H9 (cell line): ENCODE measurements around the gene DMTF1. TPM values are rescaled to one million over a fixed set of nuclear protein-coding genes. Genes with fewer than 3 reads are reported as not detected.

Experiments used
- DNase-seq: peaks from one replicate; pipeline ENCODE4 v3.0.0-alpha.2; 2017
- H2AFZ ChIP-seq: one replicate; pipeline ENCODE4 v1.6.1; 2013; ENCODE audit warnings: mild to moderate bottlenecking, low read length, control low read depth, moderate library complexity
- H2AK5ac ChIP-seq: 2 replicates; pipeline ENCODE4 v1.6.1; 2013; ENCODE audit warnings: low read length, control low read depth, mixed read lengths; ENCODE audit not compliant: insufficient read length
- H2BK120ac ChIP-seq: one replicate; pipeline ENCODE4 v1.6.1; 2013; ENCODE audit warnings: low read depth, mild to moderate bottlenecking, low read length, control low read depth, inconsistent platforms; ENCODE audit not compliant: poor library complexity, severe bottlenecking
- H2BK12ac ChIP-seq: 2 replicates; pipeline ENCODE4 v1.6.1; 2013; ENCODE audit warnings: low read length, control low read depth, mixed read lengths, low read depth; ENCODE audit not compliant: insufficient read length
- H2BK15ac ChIP-seq: 2 replicates; pipeline ENCODE4 v1.6.1; 2013; ENCODE audit warnings: low read depth, low read length, control low read depth
- H2BK20ac ChIP-seq: one replicate; pipeline ENCODE4 v1.6.1; 2013; ENCODE audit warnings: low read depth, mild to moderate bottlenecking, low read length, control low read depth, inconsistent platforms; ENCODE audit not compliant: poor library complexity, severe bottlenecking
- H2BK5ac ChIP-seq: 2 replicates; pipeline ENCODE4 v1.6.1; 2013; ENCODE audit warnings: low read length, control low read depth, mixed read lengths; ENCODE audit not compliant: insufficient read length
- H3K14ac ChIP-seq: 2 replicates; pipeline ENCODE4 v1.6.1; 2013; ENCODE audit warnings: low read length, control low read depth; ENCODE audit not compliant: insufficient read depth
- H3K18ac ChIP-seq: 2 replicates; pipeline ENCODE4 v1.6.1; 2013; ENCODE audit warnings: low read depth, mild to moderate bottlenecking, mixed read lengths, low read length, control low read depth; ENCODE audit not compliant: insufficient read length
- H3K23ac ChIP-seq: 2 replicates; pipeline ENCODE4 v1.6.1; 2013; ENCODE audit warnings: low read length, control low read depth, mixed read lengths, low read depth; ENCODE audit not compliant: insufficient read length
- H3K23me2 ChIP-seq: 2 replicates; pipeline ENCODE4 v1.6.1; 2013; ENCODE audit warnings: low read depth, mild to moderate bottlenecking, mixed read lengths, low read length, control low read depth; ENCODE audit not compliant: insufficient read length, poor library complexity, severe bottlenecking
- H3K27ac ChIP-seq: 2 replicates; pipeline ENCODE4 v1.5.1; 2013; ENCODE audit warnings: low read length, control low read depth, mixed read lengths, low read depth; ENCODE audit not compliant: insufficient read length
- H3K27me3 ChIP-seq: 2 replicates; pipeline ENCODE4 v1.6.1; 2013; ENCODE audit warnings: low read length, control low read depth, inconsistent platforms; ENCODE audit not compliant: insufficient read depth
- H3K4ac ChIP-seq: 2 replicates; pipeline ENCODE4 v1.6.1; 2013; ENCODE audit warnings: low read depth, mild to moderate bottlenecking, control low read depth, inconsistent platforms, low read length, moderate library complexity
- H3K4me1 ChIP-seq: 2 replicates; pipeline ENCODE4 v1.6.1; 2013; ENCODE audit warnings: low read length, control low read depth, inconsistent platforms; ENCODE audit not compliant: insufficient read depth
- H3K4me2 ChIP-seq: 2 replicates; pipeline ENCODE4 v1.6.1; 2013; ENCODE audit warnings: low read length, control low read depth, mixed read lengths; ENCODE audit not compliant: insufficient read length, insufficient read depth
- H3K56ac ChIP-seq: 2 replicates; pipeline ENCODE4 v1.6.1; 2013; ENCODE audit warnings: low read depth, mild to moderate bottlenecking, mixed read lengths, low read length, control low read depth; ENCODE audit not compliant: insufficient read length
- H3K79me1 ChIP-seq: 2 replicates; pipeline ENCODE4 v1.6.1; 2013; ENCODE audit warnings: low read depth, mild to moderate bottlenecking, moderate library complexity, low read length, control low read depth, inconsistent platforms; ENCODE audit not compliant: insufficient read depth, poor library complexity, severe bottlenecking
- H3K79me2 ChIP-seq: 2 replicates; pipeline ENCODE4 v1.6.1; 2013; ENCODE audit warnings: low read length, control low read depth, inconsistent platforms; ENCODE audit not compliant: insufficient read depth
- H3K9ac ChIP-seq: 2 replicates; pipeline ENCODE4 v1.6.1; 2013; ENCODE audit warnings: low read length, control low read depth, mixed read lengths; ENCODE audit not compliant: insufficient read length; ENCODE audit errors: extremely low read depth
- H3K9me3 ChIP-seq: one replicate; pipeline ENCODE4 v1.6.1; 2013; ENCODE audit warnings: low read depth, low read length, inconsistent platforms; ENCODE audit not compliant: control insufficient read depth
- H3T11ph ChIP-seq: one replicate; pipeline ENCODE4 v1.6.1; 2013; ENCODE audit warnings: mild to moderate bottlenecking, low read length, control low read depth, inconsistent platforms
- H4K20me1 ChIP-seq: one replicate; pipeline ENCODE4 v1.6.1; 2013; ENCODE audit not compliant: control insufficient read depth, insufficient read length, insufficient read depth
- H4K5ac ChIP-seq: 2 replicates; pipeline ENCODE4 v1.6.1; 2013; ENCODE audit warnings: low read depth, mild to moderate bottlenecking, mixed read lengths, low read length, control low read depth; ENCODE audit not compliant: insufficient read length
- H4K8ac ChIP-seq: replicated peaks from 2 replicates; pipeline ENCODE4 v1.6.1; 2013; ENCODE audit warnings: low read length, control low read depth, mixed read lengths, low read depth; ENCODE audit not compliant: insufficient read length
- H4K91ac ChIP-seq: 2 replicates; pipeline ENCODE4 v1.6.1; 2013; ENCODE audit warnings: low read depth, mild to moderate bottlenecking, moderate library complexity, mixed read lengths, low read length, control low read depth; ENCODE audit not compliant: insufficient read length
- H3K27ac Mint-ChIP-seq, 3 experiments: 2 replicates in 2 of 3; 3 replicates in 1 of 3; pipeline ENCODE4 v1.8.0; 2020 to 2021; ENCODE audit warnings: mixed read lengths in 3 of 3, mild to moderate bottlenecking in 1 of 3, moderate library complexity in 1 of 3
- H3K27me3 Mint-ChIP-seq: 2 replicates; pipeline ENCODE4 v1.8.0; 2021; ENCODE audit warnings: low read depth, mild to moderate bottlenecking, moderate library complexity, mixed read lengths
- H3K36me3 Mint-ChIP-seq, 3 experiments: 2 replicates in 2 of 3; 3 replicates in 1 of 3; pipeline ENCODE4 v1.8.0; 2020 to 2021; ENCODE audit warnings: low read depth in 3 of 3, mixed read lengths in 3 of 3; ENCODE audit not compliant: insufficient read depth in 1 of 3
- H3K4me1 Mint-ChIP-seq, 2 experiments: 2 replicates each; pipeline ENCODE4 v1.8.0; 2020; ENCODE audit warnings: mixed read lengths in 2 of 2
- H3K4me3 Mint-ChIP-seq, 2 experiments: 2 replicates in 1 of 2; 3 replicates in 1 of 2; pipeline ENCODE4 v1.8.0; 2020 to 2021; ENCODE audit warnings: mild to moderate bottlenecking in 2 of 2, mixed read lengths in 2 of 2, moderate library complexity in 1 of 2
- H3K9me3 Mint-ChIP-seq, 2 experiments: 2 replicates in 1 of 2; 3 replicates in 1 of 2; pipeline ENCODE4 v1.8.0; 2020; ENCODE audit warnings: mild to moderate bottlenecking in 2 of 2, mixed read lengths in 2 of 2, moderate library complexity in 1 of 2
- WGBS: extraction: QIAGEN DNeasy Blood & Tissue Kit; methylation state at CpG from one replicate; pipeline ENCODE4 v1.1.7; 2013; ENCODE audit warnings: missing lambda C conversion rate, low lambda C conversion rate, mixed read lengths; ENCODE audit not compliant: insufficient read length; ENCODE audit errors: extremely low coverage; 5-methylcytosine and 5-hydroxymethylcytosine counted together
- total RNA-seq: library from RNA; stranded (reverse); gene quantifications from 2 replicates; pipeline ENCODE4 v1.2.1, GENCODE V29; 2021
- TF ChIP-seq, protein P1 (sequence below): fragments of 200-600 bp; sonication (generic); conservative IDR thresholded peaks from 3 replicates; pipeline ENCODE4 v1.8.0; 2021; ENCODE audit warnings: antibody characterized with exemption, mild to moderate bottlenecking

Gene DMTF1
- total RNA-seq, 1 experiment from 2014 or later: 111 TPM

DNA sequence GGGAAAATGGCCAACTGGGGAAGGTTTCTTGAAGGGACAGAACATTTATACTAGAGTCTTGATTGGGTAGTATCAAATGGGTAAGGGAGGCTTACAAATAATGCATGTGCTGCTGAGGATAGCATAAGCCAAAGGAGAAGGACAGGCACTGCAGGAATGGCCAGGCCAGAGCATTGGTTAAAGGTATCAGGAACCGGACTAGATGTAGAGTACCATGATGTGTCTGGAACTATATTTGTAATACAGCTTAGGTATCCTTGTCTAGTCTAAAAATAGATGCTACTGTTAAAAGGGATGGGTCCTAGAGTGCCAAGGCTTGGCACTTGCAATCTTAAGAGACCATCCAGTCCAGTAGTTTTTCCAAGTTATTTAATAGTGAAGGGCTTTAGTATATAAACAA is 47.0 kb downstream of the DMTF1 start:
- Histone ChIP-seq H3K23me2 (no peaks in the 10 kb centered on the region), H2BK5ac (no peak overlapping the region), H4K5ac (no peak overlapping the region), H4K20me1 (no peaks in the 10 kb centered on the region), H3K4me1 (no peaks in the 10 kb centered on the region; the same call in 1 of the 2 replicates), H3K9me3 (no peaks in the 10 kb centered on the region), H3K4ac (no peak overlapping the region), H2BK15ac (no peak overlapping the region), H2BK12ac (no peak overlapping the region), H3K27me3 (no peaks in the 10 kb centered on the region), H3K9ac (no peak overlapping the region), H3K4me2 (no peak overlapping the region), H3T11ph (no peak overlapping the region), H3K27ac (no peak overlapping the region), H2BK120ac (no peak overlapping the region), H4K91ac (no peak overlapping the region), H3K56ac (no peak overlapping the region), H2AFZ (no peak overlapping the region), H3K14ac (no peak overlapping the region), H2AK5ac (no peak overlapping the region), H3K18ac (no peak overlapping the region), H2BK20ac (no peak overlapping the region), H4K8ac (no peak overlapping the region), H3K79me2 (no peaks in the 10 kb centered on the region; the same call in 1 of the 2 replicates), H3K23ac (no peak overlapping the region), H3K79me1 (peaks cover 4% of the 10 kb centered on the region)
- peak overlapping the region in 2 of 3 experiments; percentile 6 to 23; a peak in 1 of 7 replicates for H3K27ac Mint-ChIP-seq
- WGBS: no CpG with 5 or more reads among the region's 1 CpG
- TF ChIP-seq, protein P1, sequence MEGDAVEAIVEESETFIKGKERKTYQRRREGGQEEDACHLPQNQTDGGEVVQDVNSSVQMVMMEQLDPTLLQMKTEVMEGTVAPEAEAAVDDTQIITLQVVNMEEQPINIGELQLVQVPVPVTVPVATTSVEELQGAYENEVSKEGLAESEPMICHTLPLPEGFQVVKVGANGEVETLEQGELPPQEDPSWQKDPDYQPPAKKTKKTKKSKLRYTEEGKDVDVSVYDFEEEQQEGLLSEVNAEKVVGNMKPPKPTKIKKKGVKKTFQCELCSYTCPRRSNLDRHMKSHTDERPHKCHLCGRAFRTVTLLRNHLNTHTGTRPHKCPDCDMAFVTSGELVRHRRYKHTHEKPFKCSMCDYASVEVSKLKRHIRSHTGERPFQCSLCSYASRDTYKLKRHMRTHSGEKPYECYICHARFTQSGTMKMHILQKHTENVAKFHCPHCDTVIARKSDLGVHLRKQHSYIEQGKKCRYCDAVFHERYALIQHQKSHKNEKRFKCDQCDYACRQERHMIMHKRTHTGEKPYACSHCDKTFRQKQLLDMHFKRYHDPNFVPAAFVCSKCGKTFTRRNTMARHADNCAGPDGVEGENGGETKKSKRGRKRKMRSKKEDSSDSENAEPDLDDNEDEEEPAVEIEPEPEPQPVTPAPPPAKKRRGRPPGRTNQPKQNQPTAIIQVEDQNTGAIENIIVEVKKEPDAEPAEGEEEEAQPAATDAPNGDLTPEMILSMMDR: no peak
- H3K36me3 Mint-ChIP-seq: peaks cover 46 to 78% (median 65%) of the 10 kb centered on the region in 3 experiments
- H3K9me3 Mint-ChIP-seq: peaks cover 10 to 14% of the 10 kb centered on the region in 2 experiments
- H3K27me3 Mint-ChIP-seq: no peaks in the 10 kb centered on the region
- peaks cover 5 to 13% of the 10 kb centered on the region in 2 experiments for H3K4me1 Mint-ChIP-seq
- H3K4me3 Mint-ChIP-seq: no peak overlapping the region
- DNase-seq: no peak
